ENCODE data around the gene TUBG2.

TUBG2 gene

DNA sequence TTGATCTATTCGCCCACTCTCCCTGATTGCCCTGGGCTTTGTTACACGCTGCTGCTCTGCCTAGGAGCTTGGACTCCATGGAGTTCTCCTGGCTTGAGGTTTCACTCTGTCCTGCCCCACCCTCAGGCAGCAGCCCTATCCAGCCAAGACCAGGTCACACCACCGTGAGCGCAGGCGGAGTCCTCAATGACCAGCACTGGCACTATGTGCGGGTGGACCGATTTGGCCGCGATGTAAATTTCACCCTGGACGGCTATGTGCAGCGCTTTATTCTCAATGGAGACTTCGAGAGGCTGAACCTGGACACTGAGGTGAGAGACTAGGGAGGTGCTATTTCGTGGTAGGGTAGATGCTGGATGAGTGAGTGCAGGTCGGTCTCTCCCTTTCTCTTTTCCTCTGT lies 26.7 kb downstream of the TUBG2 start:
- Histone ChIP-seq H3K9me3 (ENCODE audit: severe bottlenecking) (no peaks in the 10 kb centered on the region), H3K4me3 (ENCODE audit: low read depth, low read length) (no peak overlapping the region), H3K27me3 (ENCODE audit: insufficient read depth, low read depth, severe bottlenecking) (no peaks in the 10 kb centered on the region), H3K27ac (no peak overlapping the region), H3K36me3 (peaks cover 46% of the 10 kb centered on the region)
- TF ChIP-seq, protein P1, sequence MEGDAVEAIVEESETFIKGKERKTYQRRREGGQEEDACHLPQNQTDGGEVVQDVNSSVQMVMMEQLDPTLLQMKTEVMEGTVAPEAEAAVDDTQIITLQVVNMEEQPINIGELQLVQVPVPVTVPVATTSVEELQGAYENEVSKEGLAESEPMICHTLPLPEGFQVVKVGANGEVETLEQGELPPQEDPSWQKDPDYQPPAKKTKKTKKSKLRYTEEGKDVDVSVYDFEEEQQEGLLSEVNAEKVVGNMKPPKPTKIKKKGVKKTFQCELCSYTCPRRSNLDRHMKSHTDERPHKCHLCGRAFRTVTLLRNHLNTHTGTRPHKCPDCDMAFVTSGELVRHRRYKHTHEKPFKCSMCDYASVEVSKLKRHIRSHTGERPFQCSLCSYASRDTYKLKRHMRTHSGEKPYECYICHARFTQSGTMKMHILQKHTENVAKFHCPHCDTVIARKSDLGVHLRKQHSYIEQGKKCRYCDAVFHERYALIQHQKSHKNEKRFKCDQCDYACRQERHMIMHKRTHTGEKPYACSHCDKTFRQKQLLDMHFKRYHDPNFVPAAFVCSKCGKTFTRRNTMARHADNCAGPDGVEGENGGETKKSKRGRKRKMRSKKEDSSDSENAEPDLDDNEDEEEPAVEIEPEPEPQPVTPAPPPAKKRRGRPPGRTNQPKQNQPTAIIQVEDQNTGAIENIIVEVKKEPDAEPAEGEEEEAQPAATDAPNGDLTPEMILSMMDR (IDR thresholded peaks at IDR 0.05; ENCODE audit: low read depth, low read length): no peak
- no peak for DNase-seq

DNA sequence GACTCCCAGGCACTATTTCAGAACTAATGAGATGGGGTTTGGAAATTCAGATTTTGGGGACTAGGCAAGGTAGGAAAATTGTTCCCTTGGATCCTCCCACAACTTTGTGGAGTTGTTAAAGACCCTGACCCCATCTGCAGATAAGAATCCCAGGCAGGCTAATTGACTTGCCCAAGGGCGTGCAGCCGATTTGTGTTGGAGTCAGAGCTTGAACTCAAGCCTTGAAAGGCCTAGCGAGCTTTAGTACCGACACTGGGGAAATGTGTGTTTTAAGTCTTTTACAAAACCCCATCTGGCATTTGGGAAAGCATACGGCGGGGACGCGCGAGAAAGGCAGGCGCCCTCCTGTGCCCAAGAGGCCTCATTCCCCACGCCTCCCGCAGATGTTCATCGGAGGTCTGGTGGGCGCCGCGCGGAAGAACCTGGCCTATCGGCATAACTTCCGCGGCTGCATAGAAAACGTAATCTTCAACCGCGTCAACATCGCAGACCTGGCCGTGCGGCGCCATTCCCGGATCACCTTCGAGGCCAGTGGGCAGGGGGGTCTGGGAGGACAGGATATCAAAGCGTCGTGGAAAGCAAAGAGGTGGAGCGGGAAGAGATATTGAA lies 27.5 kb downstream of the TUBG2 start:
- TF ChIP-seq, protein P1 (IDR thresholded peaks at IDR 0.05; ENCODE audit: low read depth, low read length): no peak
- peaks cover 51% of the 10 kb centered on the region for H3K36me3 ChIP-seq
- H3K4me3 ChIP-seq (ENCODE audit: low read depth, low read length): no peak overlapping the region
- H3K9me3 ChIP-seq (ENCODE audit: severe bottlenecking): no peaks in the 10 kb centered on the region
- DNase-seq: no peak
- H3K27me3 ChIP-seq (ENCODE audit: insufficient read depth, low read depth, severe bottlenecking): no peaks in the 10 kb centered on the region
- no peak overlapping the region for H3K27ac ChIP-seq

DNA sequence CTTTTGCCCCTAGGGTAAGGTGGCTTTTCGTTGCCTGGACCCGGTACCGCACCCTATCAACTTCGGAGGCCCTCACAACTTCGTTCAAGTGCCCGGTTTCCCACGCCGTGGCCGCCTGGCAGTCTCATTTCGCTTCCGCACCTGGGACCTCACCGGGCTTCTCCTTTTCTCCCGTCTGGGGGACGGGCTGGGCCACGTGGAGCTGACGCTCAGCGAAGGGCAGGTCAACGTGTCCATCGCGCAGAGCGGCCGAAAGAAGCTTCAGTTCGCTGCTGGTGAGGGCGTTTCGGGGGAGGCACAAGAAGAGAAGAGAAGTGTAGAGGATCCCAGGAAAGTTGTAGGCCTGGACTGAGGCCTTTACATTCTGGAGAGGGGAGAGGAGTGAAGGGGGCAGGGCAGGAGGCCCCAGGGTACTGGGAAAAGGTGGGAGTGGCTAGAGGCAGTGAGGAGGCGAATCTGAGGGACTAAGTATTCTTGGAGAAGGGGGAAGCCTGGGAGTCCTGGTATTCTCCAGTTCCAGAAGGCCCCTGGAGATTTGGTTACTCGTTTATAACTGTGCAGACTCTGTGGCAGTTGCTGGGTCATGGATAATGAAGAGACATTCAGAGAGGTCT lies 28.7 kb downstream of the TUBG2 start:
- no peak for DNase-seq
- Histone ChIP-seq H3K27ac (no peak overlapping the region), H3K36me3 (peaks cover 62% of the 10 kb centered on the region), H3K9me3 (ENCODE audit: severe bottlenecking) (no peaks in the 10 kb centered on the region), H3K4me3 (ENCODE audit: low read depth, low read length) (no peak overlapping the region), H3K27me3 (ENCODE audit: insufficient read depth, low read depth, severe bottlenecking) (no peaks in the 10 kb centered on the region)
- TF ChIP-seq, protein P1 (IDR thresholded peaks at IDR 0.05; ENCODE audit: low read depth, low read length): no peak

DNA sequence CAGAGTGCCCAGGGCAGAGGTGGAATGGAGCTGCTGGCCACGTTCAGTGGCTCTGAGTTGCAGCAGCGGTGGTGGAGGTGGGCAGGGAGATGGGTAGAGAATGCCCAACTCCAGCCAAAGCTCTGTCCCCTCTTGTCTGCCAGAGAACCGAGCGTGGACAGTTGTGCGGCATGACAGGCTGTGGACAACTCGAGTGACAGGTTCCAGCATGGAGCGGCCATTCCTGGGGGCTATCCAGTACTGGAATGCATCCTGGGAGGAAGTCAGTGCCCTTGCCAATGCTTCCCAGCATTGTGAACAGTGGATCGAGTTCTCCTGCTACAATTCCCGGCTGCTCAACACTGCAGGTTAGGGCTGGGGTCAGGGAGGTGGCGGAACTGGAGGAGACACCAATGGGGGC lies 31.5 kb downstream of the TUBG2 start:
- no peak overlapping the region for H3K4me3 ChIP-seq (ENCODE audit: low read depth, low read length)
- no peak for DNase-seq
- TF ChIP-seq, protein P1 (IDR thresholded peaks at IDR 0.05; ENCODE audit: low read depth, low read length): no peak
- no peaks in the 10 kb centered on the region for H3K9me3 ChIP-seq (ENCODE audit: severe bottlenecking)
- H3K27me3 ChIP-seq (ENCODE audit: insufficient read depth, low read depth, severe bottlenecking): no peaks in the 10 kb centered on the region
- no peak overlapping the region for H3K27ac ChIP-seq
- peaks cover 75% of the 10 kb centered on the region for H3K36me3 ChIP-seq

DNA sequence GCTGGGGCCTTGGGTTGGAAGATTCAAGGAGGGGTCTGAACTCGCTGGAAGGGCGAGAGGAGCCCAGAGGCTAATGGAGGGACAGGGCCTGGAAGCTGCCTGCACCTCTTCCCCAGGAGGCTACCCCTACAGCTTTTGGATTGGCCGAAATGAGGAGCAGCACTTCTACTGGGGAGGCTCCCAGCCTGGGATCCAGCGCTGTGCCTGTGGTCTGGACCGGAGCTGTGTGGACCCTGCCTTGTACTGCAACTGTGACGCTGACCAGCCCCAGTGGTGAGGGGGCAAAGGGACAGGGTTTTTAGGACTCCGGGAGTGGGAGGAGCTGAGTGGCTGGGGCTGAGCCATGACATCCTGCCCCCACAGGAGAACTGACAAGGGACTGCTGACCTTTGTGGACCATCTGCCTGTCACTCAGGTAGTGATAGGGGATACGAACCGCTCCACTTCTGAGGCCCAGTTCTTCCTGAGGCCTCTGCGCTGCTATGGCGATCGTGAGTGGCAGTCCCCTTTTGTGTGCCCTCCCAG lies 32.0 kb downstream of the TUBG2 start:
- Histone ChIP-seq H3K4me3 (ENCODE audit: low read depth, low read length) (no peak overlapping the region), H3K27me3 (ENCODE audit: insufficient read depth, low read depth, severe bottlenecking) (no peaks in the 10 kb centered on the region), H3K9me3 (ENCODE audit: severe bottlenecking) (no peaks in the 10 kb centered on the region), H3K27ac (no peak overlapping the region), H3K36me3 (peaks cover 75% of the 10 kb centered on the region)
- DNase-seq: no peak
- TF ChIP-seq, protein P1 (IDR thresholded peaks at IDR 0.05; ENCODE audit: low read depth, low read length): no peak

Data from WERI-Rb-1 (cell line).